Loucy (cell line): ENCODE data around the gene ZC3H10.
"Not testable (repeated sequence)": the region's sequence is repeated elsewhere in the genome, so short reads cannot be mapped to it uniquely, and the experiment has no call there.

Source experiments
- H2AFZ ChIP-seq: fragments of 200-600 bp; sonication (generic); 2 replicates; pipeline ENCODE4 v1.6.0; 2016; ENCODE audit warnings: antibody characterized with exemption, mild to moderate bottlenecking, low read length, moderate library complexity
- H3F3A ChIP-seq: fragments of 200-600 bp; 2 replicates; pipeline ENCODE4 v1.6.0; 2016; ENCODE audit warnings: antibody characterized with exemption, low read depth, mild to moderate bottlenecking
- H3K27me3 ChIP-seq: fragments of 200-600 bp; sonication (generic); 2 replicates; pipeline ENCODE4 v1.6.1; 2014; ENCODE audit warnings: low read length, mild to moderate bottlenecking; ENCODE audit not compliant: insufficient read depth, poor library complexity, severe bottlenecking
- H3K36me3 ChIP-seq: fragments of 200-600 bp; sonication (generic); 2 replicates; pipeline ENCODE4 v1.6.1; 2016; ENCODE audit warnings: low read length; ENCODE audit not compliant: insufficient read depth
- H3K4me1 ChIP-seq: fragments of 200-600 bp; sonication (generic); 2 replicates; pipeline ENCODE4 v1.5.1; 2014; ENCODE audit warnings: low read length, mild to moderate bottlenecking; ENCODE audit not compliant: insufficient read depth, poor library complexity, severe bottlenecking
- H3K4me2 ChIP-seq: fragments of 200-600 bp; sonication (generic); 2 replicates; pipeline ENCODE4 v1.6.0; 2014; ENCODE audit warnings: antibody characterized with exemption, low read length, low read depth, mild to moderate bottlenecking; ENCODE audit not compliant: poor library complexity, severe bottlenecking
- H3K4me3 ChIP-seq: fragments of 200-600 bp; sonication (generic); 2 replicates; pipeline ENCODE4 v1.5.1; 2014; ENCODE audit warnings: low read length, mild to moderate bottlenecking, mixed read lengths; ENCODE audit not compliant: poor library complexity, severe bottlenecking
- H3K79me2 ChIP-seq: fragments of 200-600 bp; sonication (generic); 2 replicates; pipeline ENCODE4 v1.6.1; 2014; ENCODE audit warnings: low read length; ENCODE audit not compliant: insufficient read depth
- H3K9ac ChIP-seq: fragments of 200-600 bp; sonication (generic); 2 replicates; pipeline ENCODE4 v1.6.0; 2014; ENCODE audit warnings: mild to moderate bottlenecking, low read depth, low read length, moderate library complexity; ENCODE audit not compliant: poor library complexity, severe bottlenecking
- H3K9me2 ChIP-seq: fragments of 200-600 bp; sonication (generic); replicated peaks from 2 replicates; pipeline ENCODE4 v1.6.1; 2016; ENCODE audit warnings: low read depth, low read length, mixed read lengths
- H3K9me3 ChIP-seq: fragments of 200-600 bp; sonication (generic); 2 replicates; pipeline ENCODE4 v1.6.1; 2014; ENCODE audit warnings: mild to moderate bottlenecking, antibody characterized with exemption, low read length, low read depth; ENCODE audit not compliant: insufficient read depth
- H4K20me1 ChIP-seq: fragments of 200-600 bp; sonication (generic); 2 replicates; pipeline ENCODE4 v1.6.0; 2014; ENCODE audit warnings: antibody characterized with exemption, low read length, mild to moderate bottlenecking; ENCODE audit not compliant: insufficient read depth, poor library complexity, severe bottlenecking
- EZH2phosphoT487 ChIP-seq: fragments of 200-600 bp; IDR thresholded peaks from 2 replicates; pipeline ENCODE4 v1.6.1; 2018; ENCODE audit warnings: antibody characterized with exemption, mild to moderate bottlenecking, moderate library complexity, borderline replicate concordance
- TF ChIP-seq, protein P1 (sequence below): fragments of 200-600 bp; sonication (generic); conservative IDR thresholded peaks from 2 replicates; pipeline ENCODE4 v1.5.1; 2014; ENCODE audit warnings: mild to moderate bottlenecking, antibody characterized with exemption, low read length

The ZC3H10 gene

DNA sequence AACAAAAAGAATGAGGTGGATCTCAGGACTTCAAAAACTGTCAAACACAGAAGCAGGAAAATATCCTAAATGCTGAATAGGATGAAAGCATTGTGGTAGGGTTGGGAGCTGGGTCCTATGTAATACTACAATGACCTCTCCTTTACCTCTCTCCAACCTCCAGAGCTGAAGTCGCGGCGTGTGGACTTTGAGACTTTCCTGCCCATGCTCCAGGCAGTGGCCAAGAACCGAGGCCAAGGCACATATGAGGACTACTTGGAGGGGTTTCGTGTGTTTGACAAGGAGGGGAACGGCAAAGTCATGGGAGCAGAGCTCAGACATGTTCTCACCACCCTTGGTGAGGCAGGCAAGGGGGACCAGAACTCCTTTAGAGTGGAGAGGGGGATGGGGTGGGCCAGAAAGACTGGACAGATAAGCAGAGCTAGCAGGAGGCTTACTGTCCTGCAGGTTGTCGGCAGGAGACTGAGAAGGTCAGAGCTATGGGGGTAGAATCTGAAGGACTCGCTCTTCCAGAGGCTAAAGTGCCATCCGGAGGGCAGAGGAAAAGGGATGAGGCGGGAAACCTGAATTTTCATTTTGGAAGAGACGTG lies 37.3 kb downstream of the ZC3H10 start:
- Histone ChIP-seq H3K9me2 (no peaks in the 10 kb centered on the region), H3K36me3 (peaks cover 9% of the 10 kb centered on the region; the same call in 1 of the 2 replicates), H3K4me1 (peaks cover 37% of the 10 kb centered on the region), H3K27me3 (no peaks in the 10 kb centered on the region), H3K9ac (peak overlapping the region; percentile 92), H3F3A (no peaks in the 10 kb centered on the region), H3K4me2 (no peak overlapping the region), H4K20me1 (peaks cover 20% of the 10 kb centered on the region), H3K9me3 (no peaks in the 10 kb centered on the region), H3K4me3 (no peak overlapping the region), H2AFZ (no peak overlapping the region), H3K79me2 (peaks cover 56% of the 10 kb centered on the region)
- TF ChIP-seq EZH2phosphoT487: no peak
- TF ChIP-seq, protein P1, sequence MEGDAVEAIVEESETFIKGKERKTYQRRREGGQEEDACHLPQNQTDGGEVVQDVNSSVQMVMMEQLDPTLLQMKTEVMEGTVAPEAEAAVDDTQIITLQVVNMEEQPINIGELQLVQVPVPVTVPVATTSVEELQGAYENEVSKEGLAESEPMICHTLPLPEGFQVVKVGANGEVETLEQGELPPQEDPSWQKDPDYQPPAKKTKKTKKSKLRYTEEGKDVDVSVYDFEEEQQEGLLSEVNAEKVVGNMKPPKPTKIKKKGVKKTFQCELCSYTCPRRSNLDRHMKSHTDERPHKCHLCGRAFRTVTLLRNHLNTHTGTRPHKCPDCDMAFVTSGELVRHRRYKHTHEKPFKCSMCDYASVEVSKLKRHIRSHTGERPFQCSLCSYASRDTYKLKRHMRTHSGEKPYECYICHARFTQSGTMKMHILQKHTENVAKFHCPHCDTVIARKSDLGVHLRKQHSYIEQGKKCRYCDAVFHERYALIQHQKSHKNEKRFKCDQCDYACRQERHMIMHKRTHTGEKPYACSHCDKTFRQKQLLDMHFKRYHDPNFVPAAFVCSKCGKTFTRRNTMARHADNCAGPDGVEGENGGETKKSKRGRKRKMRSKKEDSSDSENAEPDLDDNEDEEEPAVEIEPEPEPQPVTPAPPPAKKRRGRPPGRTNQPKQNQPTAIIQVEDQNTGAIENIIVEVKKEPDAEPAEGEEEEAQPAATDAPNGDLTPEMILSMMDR: no peak

DNA sequence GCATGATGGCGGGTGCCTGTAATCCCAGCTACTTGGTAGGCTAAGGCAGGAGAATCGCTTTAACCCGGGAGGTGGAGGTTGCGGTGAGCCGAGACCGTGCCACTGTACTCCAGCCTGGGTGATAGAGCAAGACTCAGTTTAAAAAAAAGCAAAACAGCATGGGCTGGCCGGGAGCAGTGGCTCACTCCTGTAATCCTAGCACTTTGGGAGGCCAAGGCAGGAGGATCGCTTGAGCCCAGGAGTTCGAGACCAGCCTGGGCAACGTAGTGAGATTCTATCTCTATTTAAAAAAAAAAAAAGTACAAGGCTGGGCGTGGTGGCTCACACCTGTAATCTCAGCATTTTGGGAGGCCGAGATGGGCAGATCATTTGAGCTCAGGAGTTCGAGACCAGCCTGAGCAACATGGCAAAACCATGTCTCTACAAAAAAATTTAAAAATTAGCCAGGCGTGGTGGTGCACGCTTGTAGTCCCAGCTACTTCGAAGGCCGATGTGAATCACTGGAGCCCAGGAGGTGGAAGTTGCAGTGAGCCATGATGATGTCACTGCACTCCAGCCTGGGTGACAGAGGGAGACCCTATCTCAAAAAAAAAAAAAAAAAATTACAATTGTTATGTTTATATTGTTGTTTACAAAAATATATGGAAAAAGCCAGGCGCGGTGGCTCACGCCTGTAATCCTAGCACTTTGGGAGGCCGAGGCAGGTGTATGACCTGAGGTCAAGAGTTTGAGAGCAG lies 38.6 kb downstream of the ZC3H10 start:
- Histone ChIP-seq H3K4me2 (peak overlapping the region; percentile 90), H4K20me1 (peaks cover 32% of the 10 kb centered on the region), H3K4me3 (peak overlapping the region; percentile 82), H3K79me2 (peaks cover 69% of the 10 kb centered on the region), H3K36me3 (peaks cover 22% of the 10 kb centered on the region; the same call in 1 of the 2 replicates), H3K9ac (peak overlapping the region; percentile 94), H3K4me1 (peaks cover 43% of the 10 kb centered on the region)
- not testable (repeated sequence) for H3K9me3 ChIP-seq, H3F3A ChIP-seq, H3K27me3 ChIP-seq, H2AFZ ChIP-seq, H3K9me2 ChIP-seq

DNA sequence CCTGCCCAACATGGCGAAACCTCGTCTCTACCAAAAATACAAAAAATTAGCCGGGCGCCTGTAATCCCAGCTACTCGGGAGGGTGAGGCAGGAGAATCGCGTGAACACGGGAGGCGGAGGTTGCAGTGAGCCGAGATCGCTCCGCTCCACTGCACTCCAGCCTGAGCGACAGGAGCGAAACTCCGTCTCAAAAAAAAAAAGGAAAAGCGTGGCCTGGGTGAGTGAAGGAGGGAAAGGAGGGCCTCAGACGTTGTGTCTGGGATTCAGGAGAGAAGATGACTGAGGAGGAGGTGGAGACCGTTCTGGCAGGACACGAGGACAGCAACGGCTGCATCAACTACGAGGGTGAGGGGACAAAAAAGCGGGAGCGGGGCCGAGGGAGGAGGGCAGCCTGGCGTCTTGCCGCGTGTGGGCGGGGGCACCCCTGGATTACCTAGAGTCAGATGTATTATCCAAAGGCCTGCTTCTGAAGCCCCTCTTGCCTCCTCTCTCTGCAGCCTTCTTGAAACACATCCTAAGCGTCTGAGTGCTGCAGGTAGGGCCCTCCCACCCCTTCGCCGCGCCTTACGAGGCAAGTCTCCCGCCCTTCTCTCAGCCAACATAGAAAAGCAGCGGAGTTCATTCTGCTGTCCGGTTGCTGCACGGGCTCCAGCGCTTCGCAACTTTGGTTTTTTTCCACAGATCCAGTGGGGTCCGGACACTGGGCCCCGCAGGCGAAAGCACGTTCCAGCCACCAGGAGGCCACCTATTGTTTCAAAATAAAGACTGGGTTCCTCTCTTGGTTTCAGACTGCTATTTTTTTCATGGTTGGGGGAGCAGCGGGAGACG lies 39.3 kb downstream of the ZC3H10 start:
- Histone ChIP-seq H3K9ac (peak overlapping the region; percentile 94), H2AFZ (peak overlapping the region; percentile 79)

More for the DNA sequence above, 39.3 kb downstream of the ZC3H10 start:
- H4K20me1 ChIP-seq: peaks cover 40% of the 10 kb centered on the region
- H3K27me3 ChIP-seq: no peaks in the 10 kb centered on the region
- no peaks in the 10 kb centered on the region for H3F3A ChIP-seq
- H3K4me2 ChIP-seq: peak overlapping the region; percentile 90
- peaks cover 29% of the 10 kb centered on the region; the same call in 1 of the 2 replicates for H3K36me3 ChIP-seq
- H3K79me2 ChIP-seq: peaks cover 74% of the 10 kb centered on the region
- TF ChIP-seq EZH2phosphoT487: no peak
- TF ChIP-seq, protein P1: peak; percentile 47
- peaks cover 43% of the 10 kb centered on the region for H3K4me1 ChIP-seq
- peak overlapping the region; percentile 82 for H3K4me3 ChIP-seq
- no peaks in the 10 kb centered on the region for H3K9me3 ChIP-seq
- no peaks in the 10 kb centered on the region for H3K9me2 ChIP-seq
